Measurements from ENCODE around the gene NFE2.

DNA sequence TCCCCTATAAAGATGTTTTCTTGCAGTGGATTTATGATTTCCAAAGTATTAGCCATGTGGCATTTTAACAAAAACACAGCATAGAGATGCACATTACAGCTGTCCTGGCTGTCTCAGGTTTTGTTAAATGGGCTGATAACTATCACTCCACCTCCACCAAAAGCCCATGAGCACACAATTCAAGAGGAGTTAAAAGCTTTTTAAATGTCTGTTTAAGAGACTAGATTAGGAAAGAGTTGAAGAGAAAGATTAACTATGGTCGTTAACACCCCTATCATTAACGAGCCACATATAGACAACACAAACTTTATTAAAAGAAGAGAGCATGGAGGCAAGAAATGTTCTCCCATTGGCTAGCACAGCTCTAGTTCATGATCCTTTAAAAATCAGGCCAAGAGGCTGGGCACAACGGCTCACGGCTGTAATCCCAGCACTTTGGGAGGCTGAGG is 35.4 kb downstream of the NFE2 start:
- TF ChIP-seq SUZ12 (IDR thresholded peaks at IDR 0.05; ENCODE audit: extremely low read depth, insufficient read depth, insufficient read length) (no peak), ZNF274 (IDR thresholded peaks at IDR 0.05; ENCODE audit: low read depth, low read length) (no peak), YY1 (IDR thresholded peaks at IDR 0.05; ENCODE audit: insufficient read depth, insufficient read length) (no peak)

Measured in NT2/D1 (cell line).